ENCODE results near the gene SH3BP5.

Gene SH3BP5

GRCh38 chr3:15347063-15347736 is 14.8 kb upstream of the SH3BP5 start:
- peak; percentile 29 to 63 for DNase-seq

DNA sequence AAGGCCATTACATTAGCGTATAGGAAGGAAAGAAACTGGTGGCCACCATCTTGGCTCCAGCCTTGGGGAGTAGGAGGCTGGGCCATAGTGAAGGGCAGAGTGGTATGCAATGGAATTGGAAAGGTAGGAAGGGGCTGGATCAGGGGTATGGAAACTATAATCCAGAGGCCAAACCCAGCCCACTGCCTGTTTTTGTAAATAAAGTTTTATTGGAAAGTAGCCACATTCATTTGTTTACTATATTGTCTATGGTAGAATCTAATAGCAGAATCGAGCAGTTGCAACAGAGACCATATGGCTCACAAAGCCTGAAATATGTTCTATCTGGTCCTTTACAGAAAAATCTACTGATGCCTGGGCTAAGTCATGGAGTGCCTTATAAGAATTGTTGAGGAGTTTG is 14.1 kb upstream of the SH3BP5 start:
- DNase-seq, result no peak

GRCh38 chr3:15345608-15346137 is 13.3 kb upstream of the SH3BP5 start:
- peak; percentile 50 to 56 for DNase-seq

- DNase-seq, result no peak
These were observed 12.8 kb upstream of the SH3BP5 start for GRCh38 chr3:15345066-15345607.

DNA sequence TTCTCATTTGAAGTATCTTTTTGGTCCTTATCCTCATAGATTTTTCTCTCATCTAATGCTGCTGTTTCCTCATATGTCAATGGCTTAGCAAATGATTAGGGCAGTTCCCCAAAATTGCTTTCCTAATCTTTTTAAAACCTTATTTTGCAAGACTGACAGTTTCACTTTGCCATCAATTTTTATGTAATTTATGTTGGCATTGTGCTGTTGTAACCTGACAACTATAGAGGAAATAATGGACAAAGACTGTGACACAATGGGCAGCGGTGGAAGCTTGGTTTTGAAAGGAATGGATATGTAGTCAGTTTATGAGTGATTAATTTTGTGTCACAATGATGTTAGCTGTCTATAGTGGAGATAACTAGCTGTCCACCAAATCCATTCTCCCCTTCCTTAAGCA is 10.6 kb upstream of the SH3BP5 start:
- peak; percentile 86 to 99 for DNase-seq

- no peak for DNase-seq
These were observed 9.9 kb upstream of the SH3BP5 start for GRCh38 chr3:15342246-15342645.

DNA sequence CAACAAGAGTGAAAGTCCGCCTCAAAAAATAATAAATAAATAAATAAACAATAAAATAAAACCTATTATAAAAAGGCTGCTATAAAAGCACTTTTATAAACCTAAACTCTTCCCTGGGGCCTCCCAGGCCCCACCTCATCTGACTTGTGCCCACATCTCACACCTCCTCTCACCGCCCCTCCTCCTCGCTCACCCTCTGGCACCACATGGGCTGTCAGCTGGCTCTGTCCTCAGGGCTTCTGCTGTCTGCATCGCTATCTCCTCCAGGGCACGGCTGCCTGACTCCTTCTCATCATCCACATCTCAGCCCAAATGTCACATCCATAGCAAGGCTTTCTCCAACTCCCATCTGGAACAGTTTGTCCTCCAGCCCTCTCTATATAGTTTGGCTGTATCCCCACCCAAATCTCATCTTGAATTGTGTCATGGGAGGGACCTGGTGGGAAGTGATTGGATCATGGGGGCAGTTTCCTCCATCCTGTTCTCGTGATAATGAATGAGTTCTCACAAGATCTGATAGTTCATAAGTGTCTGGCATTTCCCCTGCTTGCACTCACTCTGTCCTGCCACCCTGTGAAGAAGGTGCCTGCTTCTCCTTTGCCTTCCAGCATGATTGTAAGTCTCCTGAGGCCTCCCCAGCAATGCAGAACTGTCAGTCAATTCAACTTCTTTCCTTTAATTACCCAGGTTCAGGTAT is 8.8 kb upstream of the SH3BP5 start:
- DNase-seq, result peak; percentile 53 to 61

DNA sequence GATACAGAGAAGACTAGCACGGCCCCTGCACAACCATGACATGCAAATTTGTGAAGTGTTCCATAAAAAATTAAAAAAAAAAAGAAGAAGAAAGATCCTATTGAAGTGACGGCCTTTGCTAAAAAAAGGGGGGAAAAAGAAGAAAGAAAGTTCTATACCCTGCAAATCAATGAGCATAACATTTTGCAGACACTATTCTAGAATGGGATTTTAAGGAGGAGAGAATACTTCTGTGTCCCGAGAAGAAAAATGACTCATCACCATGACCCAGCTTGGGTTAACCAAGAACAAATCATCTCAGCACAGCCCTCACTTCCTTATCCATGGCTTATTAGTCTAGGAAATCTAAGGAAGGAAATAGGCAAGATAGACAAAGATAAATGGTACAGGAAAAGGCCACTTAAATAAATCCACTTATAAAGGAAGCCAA is 7.4 kb upstream of the SH3BP5 start:
- peak; percentile 74 to 82 for DNase-seq

DNA sequence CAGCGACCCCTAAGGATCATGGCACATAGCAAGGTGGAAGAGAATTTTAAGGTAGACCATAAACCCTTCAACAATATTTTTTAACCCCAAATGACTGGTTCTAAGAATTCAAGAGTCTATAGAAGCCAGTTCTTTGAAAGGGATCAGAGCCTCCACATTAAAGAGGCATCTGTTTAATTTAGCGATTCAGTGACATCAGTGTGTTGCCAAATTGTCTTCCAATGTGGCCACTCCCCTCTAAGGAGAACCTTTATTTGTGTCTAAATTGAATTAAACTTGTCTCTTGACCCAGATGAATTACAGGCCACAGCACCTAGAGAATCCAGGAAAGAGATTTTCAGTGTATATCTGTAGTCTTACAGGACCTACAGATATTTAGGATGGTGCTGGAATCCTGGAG is 6.6 kb upstream of the SH3BP5 start:
- DNase-seq, result no peak

- DNase-seq, result no peak
These were observed 5.6 kb upstream of the SH3BP5 start for GRCh38 chr3:15337963-15338362.

DNA sequence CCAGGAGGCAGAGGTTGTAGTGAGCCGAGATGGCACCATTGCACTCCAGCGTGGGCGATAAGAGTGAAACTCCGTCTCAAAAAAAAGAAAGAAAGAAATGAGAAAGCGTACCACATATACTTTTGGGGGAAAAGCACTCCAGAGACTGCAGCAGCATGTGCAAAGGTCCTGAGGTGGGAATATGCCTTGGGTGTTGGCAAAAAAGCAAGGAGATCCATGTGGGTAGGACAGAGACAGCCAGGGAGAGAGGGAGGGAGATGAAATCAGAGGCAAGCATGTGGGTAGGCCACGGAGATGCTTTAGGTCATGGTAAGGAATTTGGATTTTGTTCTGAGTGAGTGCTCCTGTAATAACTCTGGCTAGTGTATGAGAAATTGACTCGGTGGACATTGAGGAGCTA is 3.7 kb upstream of the SH3BP5 start:
- no peak for DNase-seq

GRCh38 chr3:15333956-15334263 is 1.5 kb upstream of the SH3BP5 start:
- no peak for DNase-seq

- DNase-seq, result no peak
These were observed 941 bp upstream of the SH3BP5 start for GRCh38 chr3:15333099-15333955.

- DNase-seq, result peak; percentile 39 to 71
These were observed 581 bp downstream of the SH3BP5 start for GRCh38 chr3:15331606-15332404.

GRCh38 chr3:15331072-15331605 is 1.2 kb downstream of the SH3BP5 start:
- DNase-seq, result no peak

DNA sequence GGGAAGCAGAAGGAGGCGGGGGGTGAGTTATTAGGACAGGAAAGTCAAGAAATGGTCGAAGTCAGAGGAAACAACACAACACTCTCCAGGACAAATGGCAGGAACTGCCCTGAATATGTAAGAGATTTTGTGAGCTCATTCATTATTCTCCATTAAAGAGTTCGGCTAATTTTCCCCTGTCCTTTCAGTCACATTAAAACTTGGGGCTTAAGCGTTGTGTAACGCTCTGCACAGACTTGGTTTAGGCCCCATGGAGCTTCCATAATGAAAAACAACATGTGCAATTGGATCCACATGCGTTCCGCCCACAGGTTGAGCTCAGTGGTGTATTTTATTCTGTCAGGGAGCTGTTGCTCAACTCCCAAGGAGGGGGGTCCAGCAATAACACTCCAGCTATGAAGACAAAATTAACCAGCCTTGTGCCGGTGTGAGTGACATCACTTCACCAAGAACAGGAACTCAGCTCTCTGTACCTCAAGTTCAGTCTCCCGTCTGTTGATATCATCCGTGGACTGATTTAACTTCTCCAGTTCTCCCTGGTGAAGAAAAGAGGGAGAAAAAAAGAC is 2.3 kb downstream of the SH3BP5 start:
- peak; percentile 89 to 94 for DNase-seq

DNA sequence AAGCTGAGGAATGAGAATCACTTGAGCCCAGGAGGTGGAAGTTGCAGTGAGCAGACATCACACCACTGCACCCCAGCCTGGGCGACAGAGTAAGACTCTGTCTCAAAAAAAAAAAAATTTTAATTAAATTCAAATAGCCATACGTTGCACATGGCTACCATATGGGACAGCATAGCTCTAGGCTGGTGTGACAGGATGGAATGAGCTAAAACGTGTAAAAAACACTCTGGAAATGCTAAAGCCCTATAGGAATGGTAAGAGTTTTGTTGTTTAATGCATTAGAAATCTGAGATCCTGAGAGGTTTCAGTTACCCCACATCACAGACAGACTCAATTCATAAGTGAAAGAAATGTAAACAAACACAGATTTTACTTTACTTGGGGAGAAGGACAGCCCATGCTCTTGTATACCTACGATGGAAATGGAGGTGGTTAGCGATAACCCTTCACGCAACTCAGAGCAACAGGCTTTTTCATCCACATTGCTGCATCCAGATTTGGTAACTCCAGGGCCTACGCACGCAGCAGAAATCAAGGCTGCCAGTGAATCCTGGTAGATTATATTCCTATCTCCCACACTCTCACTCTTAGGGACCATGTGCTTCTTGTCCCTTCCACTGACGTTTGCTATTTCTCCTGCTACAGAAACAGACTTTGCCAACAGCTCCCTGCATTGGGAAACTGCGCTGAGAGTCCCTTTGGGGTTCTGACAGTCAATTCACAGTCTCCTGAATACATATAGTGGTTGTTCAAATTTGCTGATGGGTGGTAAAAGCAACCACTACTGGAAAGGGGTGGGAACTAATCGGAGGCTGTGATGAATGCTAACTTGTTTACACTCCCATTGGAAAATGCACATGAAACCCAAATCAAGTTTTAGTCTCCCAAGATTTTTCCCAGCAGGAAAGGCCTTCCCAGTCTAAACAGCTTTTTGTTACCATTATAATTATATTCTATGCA is 3.1 kb downstream of the SH3BP5 start:
- DNase-seq, result no peak

GRCh38 chr3:15327941-15328340 is 4.4 kb downstream of the SH3BP5 start:
- DNase-seq, result no peak

GRCh38 chr3:15326673-15327072 is 5.7 kb downstream of the SH3BP5 start:
- DNase-seq, result no peak

- DNase-seq, result no peak
These were observed 6.3 kb downstream of the SH3BP5 start for GRCh38 chr3:15326037-15326436.
